IMR-90 (cell line): ENCODE results near the gene TBC1D8. TPM values are rescaled to one million over a fixed set of nuclear protein-coding genes. Genes with fewer than 3 reads are reported as not detected.
A peak's percentile ranks its signal among the peaks of the same experiment; 100 is the strongest.

Experiments used
- ATAC-seq: fragments of 200-7000 bp; cut with Tn5 transposase; 2 replicates; pipeline ENCODE4 v1.9.1; 2020; ENCODE audit warnings: low read depth, mild to moderate bottlenecking, moderate library complexity
- BruUV-seq: library from RNA; stranded (reverse); fragments of 400-500 nt; replicated peaks from 2 replicates; lab custom pipeline; 2021; lab: Mats Ljungman, UMichigan
- CTCF ChIA-PET: fragments of 300-600 bp; formaldehyde crosslinking; extraction: SDS; loops from one replicate; lab custom pipeline; 2021; ENCODE audit warnings: antibody characterized with exemption; lab: Yijun Ruan, JAX
- POLR2A ChIA-PET: fragments of 300-600 bp; sonication (Branson Sonifier 250); formaldehyde crosslinking; loops from one replicate; lab custom pipeline; 2022; ENCODE audit warnings: antibody characterized with exemption; ENCODE audit not compliant: unreplicated experiment; lab: Charles Lee
- DNase-seq: peaks from one replicate; pipeline ENCODE4 v3.0.0; 2013
- H2AFZ ChIP-seq: replicated peaks from 2 replicates; pipeline ENCODE3; 2013; ENCODE audit warnings: low read length, mild to moderate bottlenecking; ENCODE audit not compliant: poor library complexity
- H2AK5ac ChIP-seq: 2 replicates; pipeline ENCODE4 v1.6.1; 2013; ENCODE audit warnings: low read depth, low read length, inconsistent platforms
- H2AK9ac ChIP-seq: replicated peaks from 2 replicates; pipeline ENCODE3; 2013; ENCODE audit warnings: mild to moderate bottlenecking, low read depth, low read length, moderate library complexity; ENCODE audit not compliant: poor library complexity
- H2BK120ac ChIP-seq: 2 replicates; pipeline ENCODE4 v1.6.1; 2013; ENCODE audit warnings: low read depth, low read length, inconsistent platforms
- H2BK15ac ChIP-seq: 3 replicates; pipeline ENCODE4 v1.6.1; 2013; ENCODE audit warnings: low read depth, low read length, inconsistent platforms
- H2BK20ac ChIP-seq: 2 replicates; pipeline ENCODE4 v1.6.1; 2013; ENCODE audit warnings: low read depth, mild to moderate bottlenecking, inconsistent platforms, low read length, moderate library complexity
- H2BK5ac ChIP-seq: 2 replicates; pipeline ENCODE4 v1.6.1; 2013; ENCODE audit warnings: mild to moderate bottlenecking, low read depth, low read length, inconsistent platforms; ENCODE audit not compliant: poor library complexity, severe bottlenecking
- H3K14ac ChIP-seq: replicated peaks from 2 replicates; pipeline ENCODE4 v1.6.1; 2013; ENCODE audit warnings: low read depth, low read length, inconsistent platforms
- H3K18ac ChIP-seq: 2 replicates; pipeline ENCODE4 v1.6.1; 2013; ENCODE audit warnings: low read depth, low read length, control low read depth
- H3K23ac ChIP-seq: 2 replicates; pipeline ENCODE4 v1.6.1; 2013; ENCODE audit warnings: low read depth, low read length, inconsistent platforms
- H3K27ac ChIP-seq: 2 replicates; pipeline ENCODE4 v1.5.1; 2013; ENCODE audit warnings: mild to moderate bottlenecking, control low read depth, low read length; ENCODE audit not compliant: insufficient read depth
- H3K27me3 ChIP-seq: 2 replicates; pipeline ENCODE4 v1.6.1; 2013; ENCODE audit warnings: low read length; ENCODE audit not compliant: control insufficient read depth, insufficient read depth
- H3K36me3 ChIP-seq: 2 replicates; pipeline ENCODE4 v1.6.1; 2013; ENCODE audit warnings: low read length, mixed read lengths; ENCODE audit not compliant: control insufficient read depth, insufficient read depth
- H3K4ac ChIP-seq: 2 replicates; pipeline ENCODE4 v1.6.1; 2013; ENCODE audit warnings: low read depth, low read length, inconsistent platforms
- H3K4me1 ChIP-seq: 2 replicates; pipeline ENCODE4 v1.6.1; 2013; ENCODE audit warnings: low read length, mixed read lengths; ENCODE audit not compliant: control insufficient read depth, insufficient read depth
- H3K4me2 ChIP-seq: 2 replicates; pipeline ENCODE4 v1.6.1; 2013; ENCODE audit warnings: low read depth, mild to moderate bottlenecking, control low read depth, low read length, moderate library complexity
- H3K4me3 ChIP-seq: 2 replicates; pipeline ENCODE4 v1.5.1; 2013; ENCODE audit warnings: low read depth, mild to moderate bottlenecking, control low read depth, low read length, moderate library complexity; ENCODE audit not compliant: insufficient read depth
- H3K56ac ChIP-seq: 2 replicates; pipeline ENCODE4 v1.6.1; 2013; ENCODE audit warnings: low read length, inconsistent platforms; ENCODE audit not compliant: insufficient read depth; ENCODE audit errors: extremely low read depth
- H3K79me1 ChIP-seq, 2 experiments: 2 replicates each; pipeline ENCODE4 v1.6.1; 2013; ENCODE audit warnings: low read length in 2 of 2, inconsistent platforms in 1 of 2, low read depth in 1 of 2
- H3K9ac ChIP-seq: 2 replicates; pipeline ENCODE4 v1.6.1; 2013; ENCODE audit warnings: low read depth, low read length, control low read depth
- H3K9me1 ChIP-seq: 2 replicates; pipeline ENCODE4 v1.6.1; 2013; ENCODE audit warnings: low read length, inconsistent platforms; ENCODE audit not compliant: insufficient read depth
- H3K9me3 ChIP-seq: 2 replicates; pipeline ENCODE4 v1.6.1; 2013; ENCODE audit warnings: low read length; ENCODE audit not compliant: control insufficient read depth, insufficient read depth
- H4K20me1 ChIP-seq: 2 replicates; pipeline ENCODE4 v1.6.1; 2013; ENCODE audit warnings: low read length, inconsistent platforms; ENCODE audit not compliant: insufficient read depth
- H4K5ac ChIP-seq: 2 replicates; pipeline ENCODE4 v1.6.1; 2013; ENCODE audit warnings: mild to moderate bottlenecking, low read depth, low read length, control low read depth
- H4K8ac ChIP-seq, 2 experiments: 2 replicates each; pipeline ENCODE4 v1.6.1; 2013; ENCODE audit warnings: low read depth in 2 of 2, low read length in 2 of 2, control low read depth in 1 of 2, inconsistent platforms in 1 of 2
- H4K91ac ChIP-seq: 2 replicates; pipeline ENCODE4 v1.6.1; 2013; ENCODE audit warnings: low read depth, low read length, inconsistent platforms; ENCODE audit not compliant: insufficient read depth
- CEBPB ChIP-seq: IDR thresholded peaks from 2 replicates; pipeline ENCODE4 v1.6.1; 2012; ENCODE audit warnings: low read depth, low read length, improper control_type of control experiment
- CHD1 ChIP-seq: IDR thresholded peaks from 2 replicates; pipeline ENCODE4 v1.6.1; 2012; ENCODE audit warnings: low read depth, low read length, improper control_type of control experiment
- CTCF ChIP-seq: conservative IDR thresholded peaks from 2 replicates; pipeline ENCODE4 v1.5.1; 2012; ENCODE audit warnings: mild to moderate bottlenecking, low read depth, low read length, improper control_type of control experiment
- ELK1 ChIP-seq: fragments of 150-350 bp; IDR thresholded peaks from 2 replicates; pipeline ENCODE4 v1.6.1; 2016; ENCODE audit warnings: low read depth, mild to moderate bottlenecking, low read length, moderate library complexity, borderline replicate concordance
- FOS ChIP-seq: fragments of 150-350 bp; IDR thresholded peaks from 2 replicates; pipeline ENCODE4 v1.6.1; 2016; ENCODE audit warnings: low read depth, low read length
- MAFK ChIP-seq: IDR thresholded peaks from 2 replicates; pipeline ENCODE4 v1.6.1; 2012; ENCODE audit warnings: low read depth, low read length, improper control_type of control experiment
- MAZ ChIP-seq: IDR thresholded peaks from 2 replicates; pipeline ENCODE4 v1.6.1; 2012; ENCODE audit warnings: low read depth, mild to moderate bottlenecking, low read length, improper control_type of control experiment, moderate library complexity, borderline replicate concordance
- MXI1 ChIP-seq: IDR thresholded peaks from 2 replicates; pipeline ENCODE4 v1.6.1; 2012; ENCODE audit warnings: low read depth, mild to moderate bottlenecking, low read length, moderate library complexity, borderline replicate concordance
- NFE2L2 ChIP-seq: fragments of 150-350 bp; IDR thresholded peaks from 2 replicates; pipeline ENCODE4 v1.6.1; 2016; ENCODE audit warnings: low read depth, mild to moderate bottlenecking, low read length
- POLR2A ChIP-seq: IDR thresholded peaks from 2 replicates; pipeline ENCODE4 v1.6.1; 2012; ENCODE audit warnings: mild to moderate bottlenecking, low read depth, low read length
- RAD21 ChIP-seq: IDR thresholded peaks from 2 replicates; pipeline ENCODE4 v1.6.1; 2012; ENCODE audit warnings: low read length, improper control_type of control experiment
- RCOR1 ChIP-seq: IDR thresholded peaks from 2 replicates; pipeline ENCODE4 v1.6.1; 2012; ENCODE audit warnings: mild to moderate bottlenecking, low read length, improper control_type of control experiment; ENCODE audit not compliant: insufficient replicate concordance
- RFX5 ChIP-seq: IDR thresholded peaks from 2 replicates; pipeline ENCODE4 v1.8.0; 2012; ENCODE audit warnings: low read depth, mild to moderate bottlenecking, low read length, moderate library complexity
- SMC3 ChIP-seq: fragments of 150-350 bp; IDR thresholded peaks from 2 replicates; pipeline ENCODE4 v1.6.1; 2016; ENCODE audit warnings: low read depth, mild to moderate bottlenecking, antibody characterized with exemption, low read length, moderate library complexity
- USF2 ChIP-seq: fragments of 150-350 bp; IDR thresholded peaks from 2 replicates; pipeline ENCODE4 v1.6.1; 2017; ENCODE audit warnings: mild to moderate bottlenecking, antibody characterized with exemption, low read length, low read depth
- WGBS, 2 experiments: methylation state at CpG; one replicate each; pipeline versions ENCODE4 v1.1.5 to v1.1.7; 2013; ENCODE audit warnings: missing lambda C conversion rate in 2 of 2; ENCODE audit not compliant: insufficient read length in 1 of 2; ENCODE audit errors: extremely low coverage in 2 of 2; 5-methylcytosine and 5-hydroxymethylcytosine counted together
- dilution Hi-C: fragments of 300-500 bp; cut with HindIII; formaldehyde crosslinking; loops from one replicate; pipeline ENCODE4 v1.14.3; 2018; ENCODE audit warnings: low sequenced_read_pairs; ENCODE audit not compliant: unreplicated experiment
- in situ Hi-C: fragments of 300-500 bp; cut with MboI; formaldehyde crosslinking; loops from 3 replicates; pipeline ENCODE4 v1.14.3; 2019; ENCODE audit warnings: low sequenced_read_pairs, inconsistent platforms, mixed read lengths
- intact Hi-C: fragments of 100-400 bp; cut with micrococcal nuclease; formaldehyde crosslinking; loops from 2 replicates; pipeline ENCODE4 v1.10.0; 2022
- polyA plus RNA-seq, 3 experiments: library from polyadenylated mRNA; depleted of rRNA; stranded (reverse); fragments of >200 nt; gene quantifications; 2 replicates each; pipeline ENCODE4 v1.2.3, GENCODE V29; 2012; ENCODE audit warnings: low replicate concordance in 1 of 3
- total RNA-seq: library from RNA; depleted of rRNA; stranded (reverse); fragments of >200 nt; gene quantifications from 2 replicates; pipeline ENCODE4 v1.2.3, GENCODE V29; 2012

TBC1D8 gene
- total and polyA plus RNA-seq, 2 of the 4 experiments (the other 2 are of a cell fraction) = 1.3 to 1.5 TPM

GRCh38 chr2:100988630-100989417 is 162.4 kb downstream of the TBC1D8 start:
- no peak overlapping the region for H4K5ac ChIP-seq
- no peak overlapping the region for H3K4ac ChIP-seq
- intact Hi-C loops (loop anchor here (10.0 kb wide), 1 partner anchor 564 kb away; no protein-coding TSS in a partner anchor), in situ Hi-C loops (no loop called here), dilution Hi-C loops (no loop called here)
- H3K9me3 ChIP-seq = no peaks in the 10 kb centered on the region
- H2BK15ac ChIP-seq = no peak overlapping the region
- H3K14ac ChIP-seq = no peak overlapping the region
- no TSS peak for BruUV-seq
- ATAC-seq (peak; percentile 48), DNase-seq (peak; percentile 43)
- no peak overlapping the region for H3K27ac ChIP-seq
- 0 out of 2 replicates have a peak, but pooled peaks cover 2% of the 10 kb centered on the region for H3K9me1 ChIP-seq
- H3K18ac ChIP-seq = no peak overlapping the region
- no peak overlapping the region for H3K9ac ChIP-seq
- no peak overlapping the region for H4K91ac ChIP-seq
- 100% methylated on average over 1 of the region's 8 CpGs; no CpG with 5 or more reads in 1 of the 2 experiments for WGBS, 2 experiments
- no peak overlapping the region for H3K56ac ChIP-seq
- H3K23ac ChIP-seq = no peak overlapping the region
- ChIA-PET CTCF (interaction anchor here (0.6 kb wide), 1 partner anchor 997 kb away, joined by 4 read pairs; no protein-coding TSS in a partner anchor), POLR2A (no interaction called here)
- H2AFZ ChIP-seq = no peak overlapping the region
- 0 out of 2 replicates have a peak, but pooled peaks cover 2% of the 10 kb centered on the region for H3K4me1 ChIP-seq
- H3K4me3 ChIP-seq = no peak overlapping the region
- H3K36me3 ChIP-seq = peaks cover 2% of the 10 kb centered on the region
- H2BK20ac ChIP-seq = no peak overlapping the region
- no peak overlapping the region for H2AK5ac ChIP-seq
- no peak overlapping the region for H2BK120ac ChIP-seq
- H4K8ac ChIP-seq = no peak overlapping the region
- no peak overlapping the region for H2BK5ac ChIP-seq
- no peaks in the 10 kb centered on the region; the same call in 1 of the 2 replicates for H4K20me1 ChIP-seq
- no peak overlapping the region for H3K4me2 ChIP-seq
- H3K79me1 ChIP-seq = no peaks in the 10 kb centered on the region
- H3K27me3 ChIP-seq = no peaks in the 10 kb centered on the region
- H2AK9ac ChIP-seq = peak overlapping the region; percentile 33
- no peak for TF ChIP-seq MXI1
- no peak for TF ChIP-seq CTCF
- no peak for TF ChIP-seq RFX5
- TF ChIP-seq POLR2A = no peak
- no peak for TF ChIP-seq FOS
- TF ChIP-seq RAD21 = no peak
- no peak for TF ChIP-seq MAFK
- TF ChIP-seq CHD1 = no peak
- TF ChIP-seq ELK1 = no peak
- no peak for TF ChIP-seq RCOR1
- TF ChIP-seq USF2 = no peak
- no peak for TF ChIP-seq SMC3
- TF ChIP-seq NFE2L2 = no peak
- TF ChIP-seq CEBPB = no peak
- TF ChIP-seq MAZ = no peak
